Measurements from ENCODE around the gene COQ9.

- TF ChIP-seq, protein P1, sequence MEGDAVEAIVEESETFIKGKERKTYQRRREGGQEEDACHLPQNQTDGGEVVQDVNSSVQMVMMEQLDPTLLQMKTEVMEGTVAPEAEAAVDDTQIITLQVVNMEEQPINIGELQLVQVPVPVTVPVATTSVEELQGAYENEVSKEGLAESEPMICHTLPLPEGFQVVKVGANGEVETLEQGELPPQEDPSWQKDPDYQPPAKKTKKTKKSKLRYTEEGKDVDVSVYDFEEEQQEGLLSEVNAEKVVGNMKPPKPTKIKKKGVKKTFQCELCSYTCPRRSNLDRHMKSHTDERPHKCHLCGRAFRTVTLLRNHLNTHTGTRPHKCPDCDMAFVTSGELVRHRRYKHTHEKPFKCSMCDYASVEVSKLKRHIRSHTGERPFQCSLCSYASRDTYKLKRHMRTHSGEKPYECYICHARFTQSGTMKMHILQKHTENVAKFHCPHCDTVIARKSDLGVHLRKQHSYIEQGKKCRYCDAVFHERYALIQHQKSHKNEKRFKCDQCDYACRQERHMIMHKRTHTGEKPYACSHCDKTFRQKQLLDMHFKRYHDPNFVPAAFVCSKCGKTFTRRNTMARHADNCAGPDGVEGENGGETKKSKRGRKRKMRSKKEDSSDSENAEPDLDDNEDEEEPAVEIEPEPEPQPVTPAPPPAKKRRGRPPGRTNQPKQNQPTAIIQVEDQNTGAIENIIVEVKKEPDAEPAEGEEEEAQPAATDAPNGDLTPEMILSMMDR (IDR thresholded peaks at IDR 0.05), result no peak
- no peak for TF ChIP-seq POLR2A (IDR thresholded peaks at IDR 0.05)
These were observed 34.7 kb upstream of the COQ9 start for GRCh38 chr16:57412584-57412983.
